OCI-LY3 (cell line): Measurements from ENCODE around the gene LOXL3.

Experiments used
- H2AFZ ChIP-seq: fragments of 200-600, 300-600 bp; shearing (Covaris generic); 2 replicates; pipeline ENCODE4 v1.6.0; 2014; ENCODE audit warnings: antibody characterized with exemption, low read depth, low read length
- H3K27ac ChIP-seq: fragments of 200-600, 300-600 bp; sonication (generic); 2 replicates; pipeline ENCODE4 v1.5.1; 2014; ENCODE audit warnings: mild to moderate bottlenecking, low read length, moderate library complexity, mixed read lengths
- H3K27me3 ChIP-seq: fragments of 200-600, 300-600 bp; sonication (generic); 2 replicates; pipeline ENCODE4 v1.6.1; 2014; ENCODE audit warnings: low read depth, low read length, mixed read lengths
- H3K36me3 ChIP-seq: fragments of 200-600, 300-600 bp; sonication (generic); replicated peaks from 2 replicates; pipeline ENCODE3; 2014; ENCODE audit warnings: low read depth, low read length, mixed read lengths
- H3K4me1 ChIP-seq: fragments of 300-600, 200-600 bp; sonication (generic); 2 replicates; pipeline ENCODE4 v1.6.1; 2014; ENCODE audit warnings: low read length, mixed read lengths
- H3K4me2 ChIP-seq: fragments of 200-600, 300-600 bp; sonication (generic); 2 replicates; pipeline ENCODE4 v1.6.1; 2014; ENCODE audit warnings: low read length, mixed read lengths
- H3K4me3 ChIP-seq: fragments of 300-600, 200-600 bp; sonication (generic); 2 replicates; pipeline ENCODE4 v1.5.1; 2014; ENCODE audit warnings: antibody characterized with exemption, mild to moderate bottlenecking, low read length, moderate library complexity
- H3K79me2 ChIP-seq: fragments of 300-600, 200-600 bp; shearing (Covaris generic); 2 replicates; pipeline ENCODE4 v1.6.1; 2014; ENCODE audit warnings: mild to moderate bottlenecking, low read length, mixed read lengths
- H3K9ac ChIP-seq: fragments of 300-600, 200-600 bp; shearing (Covaris generic); 2 replicates; pipeline ENCODE4 v1.6.0; 2014; ENCODE audit warnings: mild to moderate bottlenecking, low read length, moderate library complexity
- H3K9me3 ChIP-seq: fragments of 200-600, 300-600 bp; shearing (Covaris generic); 2 replicates; pipeline ENCODE4 v1.6.1; 2014; ENCODE audit warnings: low read length, mixed read lengths; ENCODE audit not compliant: insufficient read depth
- H4K20me1 ChIP-seq: fragments of 200-600, 300-600 bp; sonication (generic); 2 replicates; pipeline ENCODE4 v1.6.1; 2016; ENCODE audit warnings: low read length, mixed read lengths; ENCODE audit not compliant: insufficient read depth
- CTCF ChIP-seq: fragments of 200-600, 300-600 bp; sonication (generic); IDR thresholded peaks from 2 replicates; pipeline ENCODE4 v1.5.1; 2014; ENCODE audit warnings: antibody characterized with exemption, low read length, low read depth
- EZH2phosphoT487 ChIP-seq: fragments of 200-600 bp; shearing (Covaris generic); IDR thresholded peaks from 2 replicates; pipeline ENCODE4 v1.6.1; 2018; ENCODE audit warnings: antibody characterized with exemption, mixed run types, low read depth

LOXL3 gene

GRCh38 chr2:74501335-74502071 is 52.2 kb downstream of the LOXL3 start:
- peaks cover 5% of the 10 kb centered on the region for H3K79me2 ChIP-seq
- H3K9ac ChIP-seq, result no peak overlapping the region
- TF ChIP-seq CTCF (no peak), EZH2phosphoT487 (no peak)
- no peak overlapping the region for H3K4me3 ChIP-seq
- peaks cover 13% of the 10 kb centered on the region for H3K36me3 ChIP-seq
- no peaks in the 10 kb centered on the region for H4K20me1 ChIP-seq
- no peaks in the 10 kb centered on the region for H3K27me3 ChIP-seq
- no peak overlapping the region for H2AFZ ChIP-seq
- no peak overlapping the region for H3K27ac ChIP-seq
- H3K4me1 ChIP-seq, result peaks cover 14% of the 10 kb centered on the region; the same call in 1 of the 2 replicates
- no peaks in the 10 kb centered on the region for H3K9me3 ChIP-seq
- no peak overlapping the region for H3K4me2 ChIP-seq

GRCh38 chr2:74500578-74500946 is 53.2 kb downstream of the LOXL3 start:
- Histone ChIP-seq H3K27me3 (no peaks in the 10 kb centered on the region), H3K4me1 (peaks cover 8% of the 10 kb centered on the region; the same call in 1 of the 2 replicates), H3K4me2 (no peak overlapping the region), H3K4me3 (no peak overlapping the region), H3K79me2 (no peaks in the 10 kb centered on the region), H2AFZ (no peak overlapping the region), H3K36me3 (peaks cover 7% of the 10 kb centered on the region), H3K9ac (no peak overlapping the region), H3K27ac (no peak overlapping the region), H4K20me1 (no peaks in the 10 kb centered on the region), H3K9me3 (no peaks in the 10 kb centered on the region)
- TF ChIP-seq CTCF (no peak), EZH2phosphoT487 (no peak)

- no peak for TF ChIP-seq EZH2phosphoT487
- no peak for TF ChIP-seq CTCF
- H3K79me2 ChIP-seq, result no peaks in the 10 kb centered on the region
- no peak overlapping the region for H2AFZ ChIP-seq
- H3K9me3 ChIP-seq, result no peaks in the 10 kb centered on the region
- H3K4me3 ChIP-seq, result no peak overlapping the region
- no peaks in the 10 kb centered on the region for H4K20me1 ChIP-seq
- H3K36me3 ChIP-seq, result peaks cover 2% of the 10 kb centered on the region
- no peak overlapping the region for H3K27ac ChIP-seq
- no peaks in the 10 kb centered on the region for H3K27me3 ChIP-seq
- H3K9ac ChIP-seq, result no peak overlapping the region
- H3K4me1 ChIP-seq, result peaks cover 4% of the 10 kb centered on the region; the same call in 1 of the 2 replicates
- H3K4me2 ChIP-seq, result no peak overlapping the region
Observed at GRCh38 chr2:74499940-74500577, 53.7 kb downstream of the LOXL3 start.

GRCh38 chr2:74499267-74499939 is 54.3 kb downstream of the LOXL3 start, which contains the start of gene LBX2:
Gene LBX2 (minus strand): TSS chr2:74499603. CDS start chr2:74499537, 66 bp downstream.
- Histone ChIP-seq H3K27me3 (no peaks in the 10 kb centered on the region), H3K27ac (no peak within 1 kb of the TSS), H3K4me3 (no peak within 1 kb of the TSS), H3K36me3 (no peaks in the 10 kb centered on the region), H3K9me3 (no peaks in the 10 kb centered on the region), H3K4me1 (peaks cover 4% of the 10 kb centered on the region; the same call in 1 of the 2 replicates), H2AFZ (no peak within 1 kb of the TSS), H4K20me1 (no peaks in the 10 kb centered on the region), H3K9ac (no peak within 1 kb of the TSS), H3K4me2 (no peak within 1 kb of the TSS), H3K79me2 (no peaks in the 10 kb centered on the region)
- TF ChIP-seq CTCF (no peak), EZH2phosphoT487 (no peak)
